ENCODE results near the gene PLD1.
"Not testable (repeated sequence)": the region's sequence is repeated elsewhere in the genome, so short reads cannot be mapped to it uniquely, and the experiment has no call there.

The PLD1 gene

GRCh38 chr3:171731691-171732090, 78.6 kb downstream of the PLD1 start:
- no peak for DNase-seq

- DNase-seq = no peak
Measured at GRCh38 chr3:171729452-171730334, 80.6 kb downstream of the PLD1 start.

DNA sequence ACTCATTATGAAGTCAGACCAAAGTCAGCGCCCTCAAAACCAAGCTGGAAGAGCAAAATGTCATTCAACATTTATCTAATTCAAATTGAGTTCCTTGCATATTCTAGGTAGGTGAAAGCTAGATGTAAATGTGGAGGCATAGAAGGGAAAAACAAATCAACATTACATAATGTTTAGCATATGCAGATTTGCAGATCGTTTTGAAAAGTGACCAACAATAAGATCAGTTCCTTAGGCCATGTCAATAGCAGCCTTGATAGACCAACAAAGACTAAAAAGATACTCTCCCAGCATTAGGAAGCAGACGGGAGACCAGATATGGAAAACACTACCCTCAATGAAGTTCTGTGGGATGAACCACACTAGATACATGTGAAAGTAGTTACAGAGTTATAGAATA, 83.0 kb downstream of the PLD1 start:
- no peak for DNase-seq

DNA sequence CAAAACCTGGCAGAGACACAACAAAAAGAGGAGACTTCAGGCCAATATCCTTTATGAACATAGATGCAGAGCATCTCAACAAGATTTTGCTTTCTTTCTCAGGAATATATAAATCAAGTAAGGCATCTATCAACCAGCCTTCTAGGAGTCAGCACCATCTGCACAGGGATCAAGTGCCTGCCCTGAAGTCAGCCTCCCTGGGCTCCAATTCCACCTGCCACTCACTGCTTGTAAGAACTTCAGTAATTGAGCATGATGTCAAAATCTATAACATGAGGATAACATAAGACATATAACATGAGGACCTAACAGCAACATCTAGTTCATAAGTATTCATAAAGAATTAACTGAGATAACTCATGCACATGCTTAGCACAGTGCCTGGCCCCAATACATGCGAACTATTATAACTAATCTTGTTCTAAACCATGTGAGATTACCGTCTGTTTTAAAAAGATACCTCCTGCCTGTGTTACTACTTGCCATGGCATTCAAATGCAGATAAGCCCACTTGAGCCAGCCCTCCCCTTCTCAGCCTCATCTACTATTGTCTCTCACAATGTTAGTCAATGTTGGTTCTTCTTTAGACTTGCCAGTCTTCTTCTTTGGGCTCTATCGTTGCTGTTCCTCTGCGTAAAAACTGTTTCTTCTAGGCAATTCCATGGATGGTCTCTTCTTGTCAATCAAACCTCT, 91.6 kb downstream of the PLD1 start:
- DNase-seq = no peak

- DNase-seq = no peak
Measured at GRCh38 chr3:171715155-171715554, 95.1 kb downstream of the PLD1 start.

GRCh38 chr3:171712171-171712938, 97.9 kb downstream of the PLD1 start:
- no peak for DNase-seq

DNA sequence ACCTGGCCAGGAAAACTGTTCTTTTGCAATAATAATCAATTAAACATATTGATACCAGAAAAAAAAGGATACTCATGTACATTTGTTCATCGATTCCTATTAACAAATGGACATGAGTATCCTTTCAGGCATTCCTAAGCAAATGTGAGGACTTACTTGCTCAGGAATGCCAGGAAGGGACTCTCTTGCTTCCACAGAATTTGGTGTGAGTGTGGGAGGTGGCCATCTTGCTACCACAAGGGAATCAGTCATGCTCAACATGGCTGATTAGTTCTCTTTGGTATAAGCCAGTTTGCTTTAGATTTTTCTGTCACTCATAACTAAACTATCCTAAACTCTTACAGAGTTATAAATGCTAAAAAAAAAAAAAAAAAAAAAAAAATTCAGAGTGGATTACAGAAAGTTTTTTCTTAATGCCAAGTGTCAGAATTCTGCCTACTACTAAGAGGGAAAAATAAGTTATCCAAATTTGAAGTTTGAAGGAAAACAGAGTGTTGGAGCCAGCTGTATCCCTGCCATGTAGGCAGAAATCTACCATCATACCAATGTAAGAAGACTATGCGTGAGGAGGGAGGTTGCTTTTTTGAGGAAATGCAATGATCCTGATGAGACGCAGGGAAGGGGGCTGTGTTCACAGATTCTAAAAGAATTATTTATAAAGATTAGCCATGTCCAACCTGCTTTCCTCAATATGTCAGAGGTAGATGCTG, 98.7 kb downstream of the PLD1 start:
- DNase-seq = no peak

DNA sequence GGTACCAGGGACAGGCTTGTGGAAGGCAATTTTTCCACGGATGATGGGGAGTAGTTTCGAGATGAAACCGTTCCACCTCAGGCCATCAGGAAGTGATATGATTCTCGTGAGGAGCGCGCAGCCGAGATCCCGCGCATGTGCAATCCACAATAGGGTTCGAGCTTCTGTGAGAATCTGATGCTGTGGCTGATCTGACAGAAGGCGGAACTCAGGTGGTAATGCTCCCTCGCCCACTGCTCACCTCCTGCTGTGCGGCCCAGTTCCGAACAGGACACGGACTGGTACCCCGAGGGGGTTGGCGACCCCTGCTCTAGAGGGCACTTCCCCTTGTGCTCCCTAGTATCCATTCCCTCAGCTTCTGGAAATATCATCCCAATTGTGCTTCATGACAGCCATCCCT, 99.9 kb downstream of the PLD1 start:
- no peak for DNase-seq

DNA sequence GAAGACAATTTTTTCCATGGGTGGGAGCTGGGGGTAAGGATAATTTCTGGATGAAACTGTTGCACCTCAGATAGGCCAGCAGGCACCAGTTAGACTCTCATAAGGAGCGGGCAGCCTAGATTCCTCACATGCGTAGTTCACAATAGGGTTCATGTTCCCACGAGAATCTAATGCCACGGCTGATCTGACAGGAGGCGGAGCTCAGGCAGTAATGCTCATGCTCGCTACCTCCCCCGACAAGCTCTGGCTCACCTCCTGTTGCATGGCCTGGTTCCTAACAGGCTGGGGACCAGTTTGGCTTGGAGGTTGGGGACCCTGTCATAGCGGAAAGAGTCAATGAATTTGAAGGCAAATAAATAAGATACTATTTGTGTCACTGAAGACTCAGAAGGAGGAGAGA, 105.5 kb downstream of the PLD1 start:
- DNase-seq = no peak

GRCh38 chr3:171704002-171704401, 106.3 kb downstream of the PLD1 start:
- no peak for DNase-seq

DNA sequence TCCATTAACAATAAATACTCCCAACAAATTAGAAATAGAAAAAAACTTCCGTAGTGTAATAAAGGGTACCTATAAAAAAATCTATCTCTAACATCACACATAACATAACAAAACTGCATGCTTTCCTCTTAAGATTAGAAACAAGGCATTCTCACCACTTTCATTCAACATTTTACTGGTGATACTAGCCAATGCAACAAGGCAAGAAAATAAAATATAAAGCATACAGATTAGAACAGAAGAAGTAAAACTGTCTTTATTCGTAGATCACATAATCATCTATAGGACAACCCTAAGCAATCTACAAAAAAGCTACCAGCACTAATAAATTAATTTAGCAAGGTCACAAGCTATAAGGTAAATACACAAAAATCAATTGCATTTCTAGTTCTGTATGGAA, 107.1 kb downstream of the PLD1 start:
- no peak for DNase-seq

GRCh38 chr3:171700653-171701052, 109.6 kb downstream of the PLD1 start:
- no peak for DNase-seq

- DNase-seq = no peak
Measured at GRCh38 chr3:171700157-171700556, 110.1 kb downstream of the PLD1 start.

- no peak for DNase-seq
Measured at GRCh38 chr3:171699601-171700000, 110.7 kb downstream of the PLD1 start.

- DNase-seq = no peak
Measured at GRCh38 chr3:171696805-171697204, 113.5 kb downstream of the PLD1 start.

GRCh38 chr3:171695426-171695825, 114.9 kb downstream of the PLD1 start:
- DNase-seq = no peak

DNA sequence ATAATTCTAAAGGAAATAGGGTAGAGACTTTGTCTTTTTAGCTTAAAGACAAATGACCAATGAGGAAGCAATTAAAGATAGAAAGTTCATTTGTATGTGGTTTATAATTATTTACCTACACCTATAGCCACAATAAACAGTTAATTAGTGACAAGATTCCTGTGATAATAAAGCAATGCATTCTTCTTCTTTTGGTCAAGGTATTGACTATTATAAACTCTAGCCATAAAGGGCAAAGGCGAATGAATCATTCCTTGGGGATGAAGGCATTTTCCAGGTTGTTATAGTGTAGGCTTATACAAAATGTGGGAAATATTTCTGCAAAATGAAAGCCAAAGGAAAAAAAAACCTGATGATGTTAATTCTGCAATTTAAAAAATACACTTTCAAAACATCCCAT, 115.4 kb downstream of the PLD1 start:
- DNase-seq = no peak

DNA sequence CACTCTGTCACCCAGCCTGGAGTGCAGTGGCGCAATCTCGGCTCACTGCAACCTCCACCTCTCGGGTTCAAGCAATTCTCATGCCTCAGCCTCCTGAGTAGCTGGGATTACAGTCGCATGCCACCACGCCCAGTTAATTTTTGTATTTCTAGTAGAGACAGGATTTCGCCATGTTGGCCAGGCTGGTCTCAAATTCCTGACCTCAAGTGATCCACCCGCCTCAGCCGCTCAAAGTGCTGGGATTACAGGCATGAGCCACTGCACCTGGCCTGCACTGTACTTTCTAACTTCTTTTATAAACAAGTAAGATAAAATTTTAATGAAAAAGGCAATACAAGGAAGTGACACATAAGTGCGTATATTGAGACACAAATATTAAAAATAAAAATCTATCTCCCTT, 117.7 kb downstream of the PLD1 start:
- not testable (repeated sequence) for DNase-seq

DNA sequence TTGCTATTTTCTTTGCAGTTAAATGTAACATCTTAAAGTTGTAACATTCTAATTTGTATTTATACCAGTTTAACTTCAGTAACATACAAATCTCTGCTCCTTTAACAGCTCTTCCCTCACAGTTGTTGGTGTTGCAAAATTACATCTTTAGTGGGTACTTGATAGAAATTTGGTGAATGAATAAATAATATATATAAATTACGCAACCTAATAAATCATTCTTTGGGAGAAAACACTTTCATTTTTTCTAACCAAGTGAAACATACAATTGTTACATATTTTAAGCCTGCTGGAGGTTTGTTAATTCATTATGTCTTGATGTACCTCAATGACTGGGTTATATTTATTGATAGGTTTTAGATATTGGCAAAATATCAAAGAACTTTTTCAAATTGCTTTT, 118.8 kb downstream of the PLD1 start:
- DNase-seq = no peak

DNA sequence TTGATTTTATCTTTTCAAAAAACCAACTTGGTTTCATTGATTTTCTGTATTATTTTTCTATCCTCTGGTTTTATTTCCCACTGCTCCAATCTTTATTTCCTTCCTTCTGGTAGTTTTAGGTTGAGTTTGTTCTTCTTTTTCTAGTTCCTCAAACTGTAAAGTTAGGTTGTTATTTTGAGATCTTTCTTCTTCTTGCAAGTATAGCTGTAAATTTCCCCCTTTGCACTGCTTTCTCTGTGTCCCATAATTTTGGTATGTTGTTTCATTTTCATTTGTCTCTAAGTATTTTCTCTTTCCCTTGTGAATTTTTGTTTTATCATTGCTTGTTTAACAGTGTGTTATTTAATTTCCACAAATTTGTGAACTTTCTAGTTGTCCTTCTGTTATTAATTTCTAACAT, 120.0 kb downstream of the PLD1 start:
- DNase-seq = no peak

GRCh38 chr3:171688593-171688992, 121.7 kb downstream of the PLD1 start:
- no peak for DNase-seq

- no peak for DNase-seq
Measured at GRCh38 chr3:171688002-171688401, 122.3 kb downstream of the PLD1 start.

DNA sequence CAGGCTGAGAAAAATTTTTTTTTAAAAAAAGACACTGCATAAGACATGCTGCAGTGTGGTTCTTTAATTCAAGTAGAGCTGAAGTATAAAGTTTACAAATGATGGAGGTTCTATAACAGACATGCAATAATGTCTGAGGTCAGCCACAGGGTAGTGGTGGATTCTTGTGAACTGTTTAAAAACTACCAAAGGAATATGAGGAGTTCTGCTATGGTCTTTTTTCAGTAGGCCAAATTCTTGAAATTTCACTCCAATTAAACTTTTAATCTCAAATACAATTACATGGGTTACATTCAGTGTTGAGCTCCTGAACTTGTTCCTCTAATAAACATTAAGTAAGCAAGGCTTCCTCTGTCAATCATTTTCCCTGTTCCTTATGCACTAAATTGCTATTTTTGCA, 122.7 kb downstream of the PLD1 start:
- no peak for DNase-seq
